Superior temporal gyrus (tissue), 1 donor: ENCODE measurements around the gene TNIK.
"Not testable (repeated sequence)": the region's sequence is repeated elsewhere in the genome, so short reads cannot be mapped to it uniquely, and the experiment has no call there.

Source experiments
- DNase-seq: peaks from one replicate; pipeline ENCODE4 v3.0.0-alpha.2; 2016; ENCODE audit errors: extremely low spot score

The TNIK gene

DNA sequence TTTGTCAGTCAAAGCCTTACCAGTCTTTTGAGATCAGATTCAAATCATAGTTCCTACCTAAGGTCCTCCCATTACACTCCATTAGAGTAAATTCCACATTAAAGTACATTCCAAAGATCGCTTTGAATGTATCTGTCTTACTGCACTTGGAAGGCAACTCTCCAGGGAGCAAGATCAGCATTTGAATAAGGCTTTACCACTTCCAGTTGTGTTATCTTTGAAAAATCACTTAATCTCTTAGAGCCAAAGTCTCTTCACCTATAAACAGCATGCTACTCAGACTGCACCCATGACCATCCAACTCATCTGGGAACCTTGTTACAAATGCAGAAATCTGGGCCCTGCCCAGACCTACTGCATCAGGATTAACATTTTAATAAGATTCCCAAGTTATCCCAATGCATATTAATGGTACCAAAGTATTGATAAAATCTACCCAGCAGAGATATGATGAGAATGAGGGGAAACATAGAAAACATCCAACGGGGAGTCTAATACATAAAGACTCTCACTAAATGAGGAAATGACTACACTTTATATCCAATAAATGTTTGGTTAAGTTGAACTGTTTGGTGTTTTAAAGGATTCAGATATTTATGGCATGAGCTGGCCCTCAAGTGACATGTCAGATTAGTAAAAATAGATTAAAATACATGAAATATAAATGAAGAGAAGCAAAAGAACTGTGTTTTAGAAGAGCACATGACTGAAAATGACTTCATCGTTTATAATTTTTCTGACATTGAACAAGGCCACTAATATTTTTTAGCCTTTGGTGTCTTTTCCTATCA, 75.9 kb downstream of the TNIK start:
- DNase-seq = no peak

- peak; percentile 70 for DNase-seq
These were observed 76.8 kb downstream of the TNIK start for GRCh38 chr3:171383206-171384018.

GRCh38 chr3:171382347-171382746, 77.9 kb downstream of the TNIK start:
- DNase-seq = not testable (repeated sequence)

GRCh38 chr3:171380711-171381425, 79.3 kb downstream of the TNIK start:
- no peak for DNase-seq

GRCh38 chr3:171379961-171380483, 80.2 kb downstream of the TNIK start:
- DNase-seq = no peak

- no peak for DNase-seq
These were observed 80.9 kb downstream of the TNIK start for GRCh38 chr3:171379281-171379680.

GRCh38 chr3:171378586-171378985, 81.6 kb downstream of the TNIK start:
- no peak for DNase-seq

DNA sequence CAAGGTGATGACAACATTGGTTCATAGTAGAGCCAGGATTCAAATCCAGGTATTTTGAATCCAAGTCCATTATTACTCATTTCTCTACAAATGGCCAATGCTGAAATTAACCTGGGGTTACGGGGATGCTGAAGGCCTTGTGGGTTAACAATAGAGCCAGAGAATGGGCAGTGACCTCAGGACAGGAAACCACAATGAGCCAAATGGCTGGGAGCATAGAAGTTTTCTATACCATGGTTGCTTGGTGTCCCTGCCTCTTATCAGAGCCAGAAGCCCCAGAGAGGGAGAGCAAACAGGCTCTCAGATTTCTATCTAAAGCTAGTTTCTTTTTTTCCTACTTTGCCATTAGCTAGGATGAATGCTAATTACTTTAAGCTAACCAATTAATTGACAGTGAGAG, 82.3 kb downstream of the TNIK start:
- no peak for DNase-seq

DNA sequence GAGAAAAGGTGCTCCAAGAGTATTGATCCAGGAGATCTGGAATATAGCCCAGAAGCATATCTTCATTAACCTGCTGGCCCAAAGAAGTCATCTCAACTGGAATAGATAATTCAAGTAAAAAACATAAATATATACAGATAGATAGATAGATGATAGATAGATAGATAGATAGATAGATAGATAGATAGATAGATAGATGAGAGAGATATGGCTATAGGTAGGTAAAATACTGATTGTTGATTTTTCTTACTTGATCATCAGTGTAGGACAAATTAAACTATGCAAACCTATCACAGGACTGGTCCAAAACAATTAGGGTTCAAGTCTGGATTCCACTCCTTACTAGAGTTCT, 83.6 kb downstream of the TNIK start:
- no peak for DNase-seq

DNA sequence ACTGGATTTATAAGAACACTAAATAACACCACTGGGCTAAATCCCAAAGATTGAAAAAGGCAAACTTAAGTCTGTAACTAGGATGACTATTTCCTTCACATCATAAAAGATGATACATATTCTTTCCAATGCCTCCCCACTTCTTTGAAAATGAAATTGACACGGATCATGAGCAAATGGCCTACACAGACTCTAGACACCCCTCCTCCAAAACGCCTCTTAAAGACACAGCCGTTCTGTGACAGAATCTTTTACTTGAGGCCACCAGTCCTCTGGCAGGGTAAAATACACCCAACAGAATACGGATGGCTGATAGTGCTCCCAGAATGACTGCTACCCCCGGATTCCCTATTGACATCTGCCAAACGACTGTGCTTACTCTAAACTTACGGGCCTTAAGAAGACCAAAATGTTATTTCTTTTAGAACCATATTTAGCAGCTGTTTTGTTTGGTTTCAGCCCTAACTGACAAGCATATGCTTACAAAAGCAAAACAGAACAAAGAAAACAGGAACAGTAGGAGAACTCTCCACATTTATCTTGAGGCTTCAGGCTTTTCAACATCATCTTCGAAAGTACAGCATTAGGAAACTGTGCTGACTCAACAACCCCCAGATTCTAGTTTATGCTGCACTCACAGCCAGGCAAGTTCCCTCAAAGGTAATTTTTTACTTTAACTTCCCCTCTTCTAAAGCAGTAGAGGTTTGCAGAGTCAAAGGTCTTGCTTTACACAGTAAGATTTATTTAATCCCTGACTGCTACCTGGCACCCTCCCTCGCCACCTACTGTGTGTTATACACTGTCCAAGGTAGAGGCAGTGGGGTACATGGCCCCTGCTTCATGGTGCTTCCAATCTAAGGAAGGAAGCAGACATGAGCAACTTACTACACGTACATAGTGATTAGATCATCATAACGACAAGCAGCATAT, 84.3 kb downstream of the TNIK start:
- DNase-seq = no peak

DNA sequence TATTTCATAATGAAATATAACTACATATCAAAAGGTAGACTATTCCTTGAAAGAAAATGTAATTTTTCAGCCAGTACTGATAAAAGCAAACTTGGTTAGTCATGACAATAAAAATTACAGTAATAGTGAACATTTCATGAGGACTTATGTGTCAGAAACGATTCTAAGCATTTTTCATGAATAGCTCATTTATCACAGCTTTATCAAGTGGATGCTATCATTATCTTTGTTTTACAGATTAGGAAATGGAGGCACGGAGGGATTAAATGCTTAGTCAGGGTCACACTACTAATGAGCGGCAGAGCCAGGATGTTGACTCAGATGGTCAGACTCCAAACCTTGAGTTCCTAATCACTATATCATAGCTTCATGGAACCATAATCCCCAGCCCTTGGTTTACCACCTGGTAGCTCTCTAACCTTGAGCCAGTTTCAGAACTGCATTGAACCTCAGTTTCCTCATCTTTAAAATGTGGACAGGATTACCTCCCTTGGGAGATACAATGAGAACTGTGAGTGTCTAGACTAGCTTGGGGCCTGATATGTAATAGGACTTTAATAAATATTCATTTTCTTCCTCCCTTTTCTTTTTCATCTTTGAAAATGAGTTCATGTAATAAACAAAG, 85.4 kb downstream of the TNIK start:
- DNase-seq = no peak

GRCh38 chr3:171374260-171374659, 85.9 kb downstream of the TNIK start:
- DNase-seq = no peak

GRCh38 chr3:171373711-171374110, 86.5 kb downstream of the TNIK start:
- no peak for DNase-seq

DNA sequence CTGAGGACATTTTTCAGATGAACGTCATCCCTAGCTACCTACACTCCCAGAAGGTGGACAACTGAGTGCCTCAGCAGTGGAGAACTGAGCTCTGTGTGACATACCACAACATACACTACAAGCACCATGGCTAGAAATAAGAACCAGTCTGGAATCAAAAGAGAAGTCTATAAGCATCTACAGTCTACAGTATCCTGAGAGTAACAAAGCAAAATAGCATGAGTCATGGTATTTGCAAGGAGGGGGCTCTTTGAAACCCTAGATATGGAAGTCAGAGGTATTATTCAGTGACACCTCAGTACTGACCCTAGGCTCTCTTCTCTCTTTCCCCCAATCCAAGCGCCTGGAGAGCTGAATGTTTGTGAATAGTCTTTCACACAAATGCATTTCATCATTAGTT, 87.5 kb downstream of the TNIK start:
- no peak for DNase-seq

DNA sequence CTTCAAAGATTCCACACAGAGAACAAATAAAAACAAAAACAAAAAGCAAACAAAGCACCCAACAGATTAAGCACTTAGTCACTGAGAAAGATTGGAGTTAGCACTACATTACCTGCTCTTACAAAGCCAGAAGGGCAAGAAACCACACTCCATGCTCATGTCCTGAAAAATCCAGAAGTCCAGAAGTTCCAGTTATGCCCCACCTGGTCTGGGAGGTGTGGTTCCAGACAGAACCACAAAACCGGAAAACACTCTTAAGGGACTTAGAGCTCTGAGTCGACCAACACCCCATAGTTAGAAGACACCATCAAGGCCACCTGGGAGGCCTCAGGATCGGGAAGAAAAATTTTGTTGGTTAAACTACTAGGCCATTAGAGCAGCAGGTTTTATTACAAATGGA, 88.9 kb downstream of the TNIK start:
- no peak for DNase-seq

GRCh38 chr3:171369156-171369555, 91.0 kb downstream of the TNIK start:
- no peak for DNase-seq

DNA sequence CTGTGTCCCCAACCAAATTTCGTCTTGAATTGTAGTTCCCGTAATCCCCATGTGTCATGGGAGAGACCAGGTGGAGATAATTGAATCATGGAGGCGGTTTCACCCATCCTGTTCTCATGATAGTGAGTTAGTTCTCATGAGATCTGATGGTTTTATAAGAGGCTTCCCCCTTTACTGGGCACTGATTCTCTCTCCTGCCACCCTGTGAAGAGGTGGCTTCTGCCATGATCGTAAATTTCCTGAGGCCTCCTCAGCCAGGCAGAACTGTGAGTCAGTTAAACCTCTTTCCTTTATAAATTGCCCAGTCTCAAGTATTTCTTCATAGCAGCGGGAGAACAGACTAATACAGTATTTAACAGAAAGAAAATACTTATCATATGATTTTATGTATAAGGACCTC, 93.5 kb downstream of the TNIK start:
- not testable (repeated sequence) for DNase-seq

DNA sequence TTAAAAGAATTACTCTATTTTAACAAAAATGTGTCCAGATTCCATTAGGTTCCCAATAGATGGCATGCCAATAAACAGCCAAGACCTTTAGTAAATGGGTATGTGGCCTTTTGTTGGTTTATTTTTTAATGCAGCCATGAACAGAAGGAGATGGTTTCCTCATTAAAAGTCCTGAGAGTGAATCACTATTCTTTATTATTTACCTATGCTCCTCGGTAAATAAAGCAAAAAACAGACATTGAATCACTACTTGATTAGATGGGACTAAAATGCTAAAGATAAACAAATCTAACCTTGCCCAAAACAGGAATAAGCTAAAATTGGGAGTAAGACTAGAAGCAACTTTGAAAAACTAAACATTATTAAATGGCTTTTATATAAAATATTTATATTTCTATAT, 94.2 kb downstream of the TNIK start:
- DNase-seq = no peak

GRCh38 chr3:171365489-171365888, 94.7 kb downstream of the TNIK start:
- no peak for DNase-seq

DNA sequence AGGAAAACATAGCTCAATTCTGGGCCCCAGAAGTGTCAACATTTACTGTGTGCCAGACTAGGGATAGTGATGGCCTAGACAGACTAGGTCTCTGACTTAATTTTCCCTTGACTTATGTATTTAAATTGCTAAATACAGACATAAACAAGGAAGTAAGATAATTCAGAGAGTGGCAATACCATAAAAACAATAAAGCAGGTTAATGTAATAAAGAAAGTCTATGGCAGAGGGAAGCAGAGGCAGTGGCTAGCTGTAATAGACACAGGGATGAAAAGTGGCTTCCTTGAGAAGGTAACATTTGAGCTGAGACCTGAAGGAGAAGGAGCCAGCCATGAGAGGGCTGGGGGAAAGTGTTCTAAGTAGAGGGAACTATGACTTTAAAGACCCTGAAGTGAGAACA, 95.7 kb downstream of the TNIK start:
- DNase-seq = no peak

DNA sequence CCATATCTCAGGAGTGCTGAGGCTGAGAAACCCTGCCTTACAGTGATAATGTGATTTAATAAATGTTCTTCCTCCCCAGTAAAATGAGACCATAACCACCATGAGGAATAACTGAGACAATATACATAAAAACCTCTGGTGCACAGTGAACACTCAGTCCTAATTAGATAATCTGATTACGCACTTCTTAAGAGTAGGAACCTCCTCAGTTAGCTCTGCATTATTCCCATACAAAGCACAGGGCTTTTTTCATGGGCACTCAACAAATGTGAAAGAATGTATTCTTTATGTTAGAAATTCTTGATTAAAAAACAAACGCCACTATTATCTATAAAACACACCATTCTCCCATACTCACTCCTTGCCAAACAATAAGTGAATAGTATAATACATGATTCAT, 97.0 kb downstream of the TNIK start:
- no peak for DNase-seq
